Coronary artery (tissue), 2 donors: ENCODE results near the gene ZMIZ1.

Experiments used
- DNase-seq: peaks from one replicate; pipeline ENCODE4 v3.0.0-alpha.2; 2017; ENCODE audit warnings: low spot score
- H3K27ac ChIP-seq, 2 donors: fragments of 200-600 bp; sonication (generic); one replicate each; pipeline ENCODE4 v1.5.1; 2016 to 2019
- H3K4me3 ChIP-seq: fragments of 200-600 bp; sonication (generic); 2 replicates; pipeline ENCODE4 v1.5.1; 2016; ENCODE audit warnings: mild to moderate bottlenecking, moderate library complexity
- CTCF ChIP-seq: fragments of 200-600 bp; sonication (generic); IDR thresholded peaks from one replicate; pipeline ENCODE4 v1.5.1; 2019; ENCODE audit warnings: antibody characterized with exemption

Gene ZMIZ1

GRCh38 chr10:79238606-79239005 is 169.8 kb downstream of the ZMIZ1 start:
- H3K27ac ChIP-seq, result peak overlapping the region in 1 of 2 donors; percentile 46
- TF ChIP-seq CTCF, result no peak
- H3K4me3 ChIP-seq, result no peak overlapping the region
- no peak for DNase-seq

- Histone ChIP-seq H3K27ac (peak overlapping the region in 1 of 2 donors; percentile 46), H3K4me3 (no peak overlapping the region)
- no peak for DNase-seq
- TF ChIP-seq CTCF, result no peak
Observed at GRCh38 chr10:79239275-79239779, 170.6 kb downstream of the ZMIZ1 start.

GRCh38 chr10:79239924-79240581 is 171.3 kb downstream of the ZMIZ1 start:
- no peak for DNase-seq
- TF ChIP-seq CTCF, result no peak
- Histone ChIP-seq H3K4me3 (no peak overlapping the region), H3K27ac (peak overlapping the region in 1 of 2 donors; percentile 46)

GRCh38 chr10:79241629-79241989 is 172.8 kb downstream of the ZMIZ1 start:
- DNase-seq, result no peak
- TF ChIP-seq CTCF, result no peak
- Histone ChIP-seq H3K4me3 (peak overlapping the region; percentile 81), H3K27ac (peak overlapping the region; percentile 24 to 97)

- DNase-seq, result no peak
- Histone ChIP-seq H3K27ac (peak overlapping the region; percentile 91 to 97), H3K4me3 (peak overlapping the region; percentile 81)
- no peak for TF ChIP-seq CTCF
Observed at GRCh38 chr10:79241990-79242619, 173.3 kb downstream of the ZMIZ1 start.

- Histone ChIP-seq H3K27ac (peak overlapping the region; percentile 91 to 97), H3K4me3 (peak overlapping the region; percentile 81)
- no peak for DNase-seq
- no peak for TF ChIP-seq CTCF
Observed at GRCh38 chr10:79242620-79243152, 173.9 kb downstream of the ZMIZ1 start.
